ENCODE measurements around the gene MXD4. TPM values are rescaled to one million over a fixed set of nuclear protein-coding genes. Genes with fewer than 3 reads are reported as not detected.

The MXD4 gene
- total and polyA plus RNA-seq, 11 donors, result 27.5 to 76.6 (median 35.7) TPM

GRCh38 chr4:2304877-2305561 lies 43.1 kb upstream of the MXD4 start:
- 88 to 93% (median 92%) methylated on average over 35 to 41 of the region's 41 CpGs for WGBS, 4 donors
- Histone ChIP-seq H3K4me3 (no peak overlapping the region), H3K9me3 (peaks cover 0 to 34% (median 7%) of the 10 kb centered on the region in 12 donors), H3K4me1 (no peaks in the 10 kb centered on the region), H3K27ac (no peak overlapping the region), H3K27me3 (no peaks in the 10 kb centered on the region), H3K36me3 (peaks cover 0 to 2% (median 0%) of the 10 kb centered on the region in 9 donors)
- intact Hi-C loops (cut with DNase I), result no loop called here
- ATAC-seq, result peak in 1 of 4 donors; percentile 9
- TF ChIP-seq POLR2A (IDR thresholded peaks at IDR 0.05), result no peak
- no peak for TF ChIP-seq CTCF (IDR thresholded peaks at IDR 0.05)
- peak in 2 of 5 donors; percentile 23 to 66 for DNase-seq

- ATAC-seq (no peak), DNase-seq (peak in 1 of 5 donors; percentile 10)
- WGBS, 4 donors, result 89 to 92% (median 91%) methylated on average over 27 to 32 of the region's 32 CpGs
- Histone ChIP-seq H3K4me1 (no peaks in the 10 kb centered on the region), H3K27ac (no peak overlapping the region), H3K4me3 (no peak overlapping the region), H3K9me3 (peaks cover 0 to 27% (median 7%) of the 10 kb centered on the region in 12 donors), H3K36me3 (peaks cover 0 to 2% (median 0%) of the 10 kb centered on the region in 9 donors), H3K27me3 (no peaks in the 10 kb centered on the region)
- intact Hi-C loops (cut with DNase I), result no loop called here
- TF ChIP-seq CTCF (IDR thresholded peaks at IDR 0.05) (no peak), POLR2A (IDR thresholded peaks at IDR 0.05) (no peak)
Observed at GRCh38 chr4:2304321-2304876, 42.5 kb upstream of the MXD4 start.

DNA sequence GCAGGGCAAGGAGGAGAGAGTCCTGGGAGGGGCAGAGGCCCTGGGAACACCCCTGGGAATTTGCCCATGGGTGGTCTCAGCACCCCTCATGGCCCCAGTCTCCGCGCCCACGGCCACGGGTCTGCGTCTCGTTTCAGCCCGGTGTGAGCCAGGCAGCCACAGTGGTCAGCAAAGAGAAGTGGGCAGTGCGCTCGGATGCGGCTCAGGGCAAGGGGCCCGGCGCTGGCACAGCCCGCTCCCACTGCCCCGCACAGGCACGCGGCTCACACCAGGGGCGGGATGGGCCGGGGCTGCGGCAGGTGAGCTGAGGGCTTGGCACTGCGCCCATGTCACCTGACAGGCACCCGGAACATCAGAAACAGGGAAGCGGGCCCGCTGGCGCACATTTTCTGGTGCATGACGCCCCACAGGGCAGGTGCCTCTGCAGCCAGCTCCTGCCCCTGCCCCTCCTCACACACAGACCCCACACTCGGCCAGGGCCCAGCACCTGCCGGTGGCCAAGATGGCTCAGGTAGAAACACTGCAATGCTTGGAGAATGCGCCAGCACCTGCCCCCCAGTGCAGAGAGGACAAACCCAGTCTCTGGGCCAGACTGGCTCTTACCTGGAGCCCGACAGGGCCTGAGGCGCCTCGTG lies 41.9 kb upstream of the MXD4 start:
- Histone ChIP-seq H3K9me3 (peaks cover 0 to 27% (median 2%) of the 10 kb centered on the region in 12 donors), H3K27ac (no peak overlapping the region), H3K4me3 (no peak overlapping the region), H3K36me3 (peaks cover 0 to 2% (median 0%) of the 10 kb centered on the region in 9 donors), H3K27me3 (no peaks in the 10 kb centered on the region), H3K4me1 (no peaks in the 10 kb centered on the region)
- DNase-seq, result peak in 2 of 5 donors; percentile 13 to 58
- peak in 1 of 4 donors; percentile 44 for ATAC-seq
- WGBS, 4 donors, result 84 to 92% (median 91%) methylated on average over 19 to 31 of the region's 31 CpGs
- TF ChIP-seq CTCF (IDR thresholded peaks at IDR 0.05), result no peak
- no peak for TF ChIP-seq POLR2A (IDR thresholded peaks at IDR 0.05)
- intact Hi-C loops (cut with DNase I), result no loop called here

- WGBS, 4 donors, result 91 to 95% (median 92%) methylated on average over 8 to 19 of the region's 19 CpGs
- DNase-seq, result peak in 1 of 5 donors; percentile 12
- Histone ChIP-seq H3K27ac (no peak overlapping the region), H3K4me1 (no peaks in the 10 kb centered on the region), H3K9me3 (peaks cover 0 to 26% (median 1%) of the 10 kb centered on the region in 12 donors), H3K36me3 (peaks cover 0 to 2% (median 0%) of the 10 kb centered on the region in 9 donors), H3K27me3 (no peaks in the 10 kb centered on the region), H3K4me3 (no peak overlapping the region)
- ATAC-seq, result peak in 1 of 4 donors; percentile 19
- TF ChIP-seq POLR2A (IDR thresholded peaks at IDR 0.05), result no peak
- TF ChIP-seq CTCF (IDR thresholded peaks at IDR 0.05), result no peak
- intact Hi-C loops (cut with DNase I), result no loop called here
Observed at GRCh38 chr4:2303121-2303685, 41.3 kb upstream of the MXD4 start.

All from heart left ventricle (tissue), 16 donors.